Fibroblast of pulmonary artery (primary cell): ENCODE measurements around the gene DNAJC18.
A peak's percentile ranks its signal among the peaks of the same experiment; 100 is the strongest.

ENCODE experiments used
- DNase-seq: peaks from one replicate; pipeline ENCODE4 v3.0.0-alpha.2; 2010; ENCODE audit warnings: low read depth
- H3K4me3 ChIP-seq: replicated peaks from 2 replicates; pipeline ENCODE4 v1.5.1; 2011; ENCODE audit warnings: low read depth, mild to moderate bottlenecking, control low read depth, low read length, moderate library complexity
- CTCF ChIP-seq: IDR thresholded peaks from 2 replicates; pipeline ENCODE4 v1.5.1; 2011; ENCODE audit warnings: mild to moderate bottlenecking, control low read depth, low read length, inconsistent platforms; ENCODE audit errors: missing control alignments

Gene DNAJC18

GRCh38 chr5:139393497-139394122 lies 45.7 kb downstream of the DNAJC18 start:
- TF ChIP-seq CTCF, result no peak

GRCh38 chr5:139392678-139393496 lies 46.4 kb downstream of the DNAJC18 start:
- peak; percentile 48 for DNase-seq
- peak overlapping the region; percentile 6 for H3K4me3 ChIP-seq
- peak; percentile 42 for TF ChIP-seq CTCF

More at GRCh38 chr5:139393497-139394122, 45.7 kb downstream of the DNAJC18 start:
- H3K4me3 ChIP-seq, result no peak overlapping the region
- no peak for DNase-seq

- TF ChIP-seq CTCF, result no peak
- no peak overlapping the region for H3K4me3 ChIP-seq
- no peak for DNase-seq
These were observed 47.0 kb downstream of the DNAJC18 start for GRCh38 chr5:139392324-139392677.

- DNase-seq, result no peak
- TF ChIP-seq CTCF, result no peak
- H3K4me3 ChIP-seq, result no peak overlapping the region
These were observed 47.6 kb downstream of the DNAJC18 start for GRCh38 chr5:139391570-139392323.

GRCh38 chr5:139390639-139391569 lies 48.4 kb downstream of the DNAJC18 start:
- H3K4me3 ChIP-seq, result no peak overlapping the region
- no peak for DNase-seq
- TF ChIP-seq CTCF, result no peak

- H3K4me3 ChIP-seq, result no peak within 1 kb of the TSS
- DNase-seq, result no peak
- TF ChIP-seq CTCF, result no peak
These were observed 49.4 kb downstream of the DNAJC18 start, which contains the start of gene MZB1 for GRCh38 chr5:139389701-139390638. TSS of gene MZB1 (minus strand) at chr5:139389913. CDS start at chr5:139389856, 57 bp downstream.
